GM19324 (cell line): ENCODE measurements around the gene FOXL3.

Experiments used
- ATAC-seq: cut with Tn5 transposase; IDR thresholded peaks from one replicate; pipeline ENCODE4 v1.9.1; 2021; ENCODE audit warnings: mild to moderate bottlenecking, moderate library complexity; ENCODE audit not compliant: unreplicated experiment, low FRiP score

FOXL3 gene

GRCh38 chr7:265998-266850 lies 23.7 kb upstream of the FOXL3 start:
- no peak for ATAC-seq

- no peak for ATAC-seq
Observed at GRCh38 chr7:266851-267840, 22.8 kb upstream of the FOXL3 start.

DNA sequence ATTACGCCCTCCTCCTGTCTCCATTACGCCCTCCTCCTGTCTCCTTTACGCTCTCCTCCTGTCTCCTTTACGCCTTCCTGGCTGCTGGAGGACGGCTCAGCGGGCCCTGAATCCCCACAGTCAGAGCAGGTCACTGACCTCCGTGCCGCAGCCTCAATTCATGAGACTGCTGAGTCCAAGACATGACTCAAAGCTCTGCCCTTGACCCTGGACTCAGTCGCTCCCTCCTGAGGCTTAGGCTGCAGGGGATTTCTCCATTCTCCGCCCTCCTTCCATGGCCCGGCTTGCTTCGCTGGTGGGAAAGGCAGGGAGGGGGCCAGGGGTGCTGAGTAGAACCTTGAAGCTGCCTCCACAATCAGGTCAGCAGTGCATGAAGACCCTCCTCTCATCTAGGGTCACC lies 21.0 kb upstream of the FOXL3 start:
- no peak for ATAC-seq

GRCh38 chr7:269721-270120 lies 20.2 kb upstream of the FOXL3 start:
- no peak for ATAC-seq

DNA sequence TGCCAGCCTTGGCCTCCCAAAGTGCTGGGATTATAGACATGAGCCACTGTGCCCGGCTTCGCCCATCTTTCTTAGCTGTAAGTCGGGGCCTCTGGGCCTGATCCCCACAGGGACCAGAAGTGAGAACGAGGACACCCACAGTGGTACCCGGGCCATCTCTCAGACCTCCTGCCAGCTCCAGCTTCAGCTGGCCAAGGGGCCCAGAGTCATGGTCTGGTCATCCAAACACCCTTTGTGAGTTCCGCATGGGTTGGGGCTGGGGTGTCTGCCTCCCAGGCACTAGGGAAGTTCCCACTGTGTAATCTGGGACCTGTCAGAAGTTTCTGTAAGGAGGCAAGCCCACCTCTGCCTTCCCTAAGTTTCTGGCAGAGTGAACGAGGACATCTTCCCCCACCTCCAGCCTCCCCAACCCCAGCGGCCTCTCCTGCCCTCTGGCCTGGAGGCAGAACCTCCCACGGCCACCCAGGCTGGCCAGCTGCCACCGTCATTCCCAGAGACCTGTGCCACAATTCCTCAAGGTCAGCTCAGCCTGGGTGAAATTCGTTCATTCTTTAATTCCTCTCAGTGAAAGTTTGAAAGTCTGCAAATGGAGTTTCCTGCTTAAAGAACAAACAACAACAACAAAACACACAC lies 19.5 kb upstream of the FOXL3 start:
- ATAC-seq, result no peak

DNA sequence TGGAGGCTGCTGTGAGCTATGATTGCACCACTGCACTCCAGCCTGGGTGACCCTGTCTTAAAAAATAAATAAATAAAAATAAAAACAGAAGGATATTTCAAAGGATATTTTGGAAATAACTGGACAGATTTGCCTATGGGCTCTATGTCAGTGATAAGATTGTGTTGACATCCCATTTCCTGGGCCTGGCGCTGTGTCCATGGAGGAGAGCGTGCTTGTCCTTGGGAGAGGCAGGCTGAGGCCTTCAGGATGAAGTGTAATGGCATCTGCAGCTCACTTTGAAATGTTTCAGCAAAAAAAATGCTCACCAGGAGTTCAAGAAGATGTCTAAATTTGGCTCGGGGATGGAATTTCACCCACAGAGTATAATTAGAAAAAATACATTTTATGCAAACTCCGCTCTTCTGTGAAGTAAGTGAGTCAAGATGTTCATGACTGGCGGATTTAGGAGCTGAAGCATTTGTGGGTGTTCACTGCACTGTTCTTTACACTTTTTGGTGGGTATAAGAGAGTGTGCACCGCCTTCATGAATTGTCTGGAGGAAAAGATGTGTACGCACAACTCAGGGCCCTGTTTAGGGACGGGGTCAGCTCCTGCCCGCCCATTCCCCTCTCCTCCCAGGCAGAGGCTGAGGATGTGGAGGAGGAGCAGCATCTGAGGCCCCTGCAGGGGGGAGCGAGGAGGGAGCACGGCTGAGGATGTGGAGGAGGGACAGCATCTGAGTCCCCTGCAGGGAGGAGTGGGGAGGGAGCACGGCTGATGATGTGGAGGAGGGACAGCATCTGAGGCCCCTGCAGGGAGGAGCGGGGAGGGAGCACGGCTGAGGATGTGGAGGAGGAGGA lies 18.5 kb upstream of the FOXL3 start:
- ATAC-seq, result no peak

DNA sequence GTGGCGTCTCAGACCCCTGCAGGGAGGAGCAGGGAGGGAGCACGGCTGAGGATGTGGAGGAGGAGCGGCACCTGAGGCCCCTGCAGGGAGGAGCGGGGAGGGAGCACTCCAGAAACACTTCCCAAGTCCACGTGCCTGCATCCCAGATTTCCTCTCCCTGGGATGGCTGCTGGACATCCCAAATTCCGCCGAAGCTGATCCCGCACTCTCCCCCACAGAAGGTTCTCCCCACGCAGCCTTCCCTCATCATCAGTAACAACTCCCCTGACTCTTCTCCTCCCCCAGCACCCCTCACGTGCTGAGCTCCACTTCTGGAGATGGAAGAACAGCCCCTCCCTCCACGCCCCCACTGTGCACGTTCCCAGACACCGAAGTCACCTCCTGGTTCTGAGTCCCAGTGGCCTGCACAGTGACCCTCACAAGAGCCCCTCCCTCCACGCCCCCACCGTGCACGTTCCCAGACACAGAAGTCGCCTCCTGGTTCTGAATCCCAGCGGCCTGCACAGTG lies 17.8 kb upstream of the FOXL3 start:
- no peak for ATAC-seq

GRCh38 chr7:272631-273030 lies 17.3 kb upstream of the FOXL3 start:
- ATAC-seq, result no peak

- no peak for ATAC-seq
Observed at GRCh38 chr7:273327-273726, 16.6 kb upstream of the FOXL3 start.

DNA sequence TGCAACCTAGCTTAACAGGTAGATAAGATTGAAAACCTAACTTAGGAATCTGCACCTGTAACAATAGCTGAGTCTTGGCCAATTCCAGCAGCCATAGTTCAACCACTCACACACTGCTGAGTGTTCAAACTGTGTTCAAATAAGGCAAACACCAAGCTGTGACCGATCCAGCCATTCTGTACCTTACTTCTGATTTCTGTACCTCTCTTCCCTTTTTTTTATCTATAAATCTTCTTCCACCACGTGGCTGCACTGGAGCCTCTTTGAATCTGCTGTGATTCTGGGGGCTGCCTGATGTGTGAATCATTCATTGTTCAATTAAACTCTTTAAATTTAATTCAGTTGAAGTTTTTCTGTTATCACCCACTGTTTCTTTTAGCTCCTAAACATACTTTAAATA lies 15.7 kb upstream of the FOXL3 start:
- no peak for ATAC-seq

- ATAC-seq, result no peak
Observed at GRCh38 chr7:276230-276835, 13.6 kb upstream of the FOXL3 start.

GRCh38 chr7:277228-277627 lies 12.7 kb upstream of the FOXL3 start:
- no peak for ATAC-seq

GRCh38 chr7:278081-278480 lies 11.9 kb upstream of the FOXL3 start:
- no peak for ATAC-seq

DNA sequence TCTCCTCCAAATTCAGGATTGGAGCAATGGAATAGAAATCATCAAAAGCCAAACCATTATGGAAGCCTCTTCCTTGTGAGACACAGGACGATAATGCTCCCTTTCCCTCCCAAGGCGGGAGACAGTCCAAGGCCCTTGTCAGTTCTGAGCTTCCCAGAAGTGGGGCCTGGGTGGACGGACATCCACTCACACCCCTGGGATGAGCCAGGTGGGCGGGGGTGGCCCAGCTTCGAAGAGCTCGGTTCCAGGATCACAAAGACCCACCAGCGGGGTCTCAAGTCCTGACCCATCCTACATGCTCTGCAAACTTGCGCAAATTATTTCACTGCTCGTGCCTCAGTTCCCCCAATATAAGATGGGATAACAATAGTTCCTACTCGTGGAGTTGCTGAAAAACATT lies 10.1 kb upstream of the FOXL3 start:
- no peak for ATAC-seq

DNA sequence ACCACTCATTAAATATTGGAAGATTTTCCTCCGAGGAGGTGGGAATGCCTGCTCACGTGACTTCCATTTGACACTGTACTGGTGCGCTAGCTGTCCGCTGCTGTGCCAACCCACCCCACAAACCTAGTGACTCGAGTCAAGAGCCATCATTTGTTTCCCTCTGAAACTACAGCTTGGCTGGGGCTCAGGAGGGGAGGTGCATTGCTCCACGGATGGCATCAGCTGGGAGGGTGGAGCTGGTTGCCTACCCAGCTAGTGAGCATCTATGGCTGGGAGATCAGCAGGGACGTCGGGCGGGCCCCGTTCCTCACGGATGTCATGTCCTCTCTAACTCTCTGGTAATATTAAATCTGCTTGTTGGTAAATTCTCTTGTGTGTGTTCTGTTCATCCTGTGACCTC lies 9.5 kb upstream of the FOXL3 start:
- no peak for ATAC-seq

- ATAC-seq, result no peak
Observed at GRCh38 chr7:281637-282036, 8.3 kb upstream of the FOXL3 start.

- ATAC-seq, result no peak
Observed at GRCh38 chr7:282621-283020, 7.3 kb upstream of the FOXL3 start.

- ATAC-seq, result no peak
Observed at GRCh38 chr7:284762-285722, 4.9 kb upstream of the FOXL3 start.
